ENCODE results near the gene PIGQ.

- TF ChIP-seq ETS1 (IDR thresholded peaks at IDR 0.05), result no peak
- no peak for TF ChIP-seq EZH2 (IDR thresholded peaks at IDR 0.05; ENCODE audit: low read depth, unreplicated experiment)
- TF ChIP-seq, protein P1, sequence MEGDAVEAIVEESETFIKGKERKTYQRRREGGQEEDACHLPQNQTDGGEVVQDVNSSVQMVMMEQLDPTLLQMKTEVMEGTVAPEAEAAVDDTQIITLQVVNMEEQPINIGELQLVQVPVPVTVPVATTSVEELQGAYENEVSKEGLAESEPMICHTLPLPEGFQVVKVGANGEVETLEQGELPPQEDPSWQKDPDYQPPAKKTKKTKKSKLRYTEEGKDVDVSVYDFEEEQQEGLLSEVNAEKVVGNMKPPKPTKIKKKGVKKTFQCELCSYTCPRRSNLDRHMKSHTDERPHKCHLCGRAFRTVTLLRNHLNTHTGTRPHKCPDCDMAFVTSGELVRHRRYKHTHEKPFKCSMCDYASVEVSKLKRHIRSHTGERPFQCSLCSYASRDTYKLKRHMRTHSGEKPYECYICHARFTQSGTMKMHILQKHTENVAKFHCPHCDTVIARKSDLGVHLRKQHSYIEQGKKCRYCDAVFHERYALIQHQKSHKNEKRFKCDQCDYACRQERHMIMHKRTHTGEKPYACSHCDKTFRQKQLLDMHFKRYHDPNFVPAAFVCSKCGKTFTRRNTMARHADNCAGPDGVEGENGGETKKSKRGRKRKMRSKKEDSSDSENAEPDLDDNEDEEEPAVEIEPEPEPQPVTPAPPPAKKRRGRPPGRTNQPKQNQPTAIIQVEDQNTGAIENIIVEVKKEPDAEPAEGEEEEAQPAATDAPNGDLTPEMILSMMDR (conservative IDR thresholded peaks at IDR 0.05; ENCODE audit: low read depth in 2 of 2), result no peak
Measured at GRCh38 chr16:625977-626765, 56.4 kb downstream of the PIGQ start.

All from GM23338 (cell line).